BE2C (cell line): ENCODE data around the gene CCDC40.
"Not testable (repeated sequence)": the region's sequence is repeated elsewhere in the genome, so short reads cannot be mapped to it uniquely, and the experiment has no call there.

Source experiments
- DNase-seq: peaks from one replicate; pipeline ENCODE4 v3.0.0-alpha.2; 2020
- H3K27me3 ChIP-seq: fragments of 250-450 bp; sonication (Bioruptor Pico); 2 replicates; pipeline ENCODE4 v1.5.1; 2020; ENCODE audit warnings: mild to moderate bottlenecking
- H3K36me3 ChIP-seq: fragments of 250-450 bp; sonication (Bioruptor Pico); 2 replicates; pipeline ENCODE4 v1.5.1; 2020; ENCODE audit warnings: mild to moderate bottlenecking
- H3K4me1 ChIP-seq: fragments of 250-450 bp; sonication (Bioruptor Pico); 2 replicates; pipeline ENCODE4 v1.5.1; 2020
- H3K4me3 ChIP-seq: 2 replicates; pipeline ENCODE4 v1.5.1; 2011; ENCODE audit warnings: low read depth, low read length
- H3K9me3 ChIP-seq: fragments of 250-450 bp; sonication (Bioruptor Pico); 2 replicates; pipeline ENCODE4 v1.5.1; 2020
- CTCF ChIP-seq: IDR thresholded peaks from 2 replicates; pipeline ENCODE4 v1.5.1; 2012; ENCODE audit warnings: mild to moderate bottlenecking, low read depth, low read length

CCDC40 gene

GRCh38 chr17:79993390-79994227, 42.8 kb upstream of the CCDC40 start:
- Histone ChIP-seq H3K36me3 (no peaks in the 10 kb centered on the region), H3K4me3 (peak overlapping the region; percentile 33), H3K4me1 (peaks cover 35% of the 10 kb centered on the region), H3K27me3 (no peaks in the 10 kb centered on the region), H3K9me3 (no peaks in the 10 kb centered on the region)
- DNase-seq = peak; percentile 80
- TF ChIP-seq CTCF = no peak

DNA sequence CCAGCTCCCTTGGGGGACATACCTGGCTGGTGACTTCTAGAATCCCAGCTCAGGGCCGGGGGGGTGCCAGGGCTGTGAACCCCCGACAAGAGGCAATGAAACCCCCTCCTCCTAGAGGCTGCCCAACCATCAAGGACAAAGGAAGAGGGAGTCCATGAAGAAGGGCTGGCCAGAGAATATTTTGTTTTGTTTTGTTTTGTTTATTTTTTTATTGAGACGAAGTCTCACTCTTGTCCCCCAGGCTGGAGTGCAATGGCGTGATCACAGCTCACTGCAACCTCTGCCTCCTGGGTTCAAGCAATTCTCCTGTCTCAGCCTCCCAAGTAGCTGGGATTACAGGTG, 42.2 kb upstream of the CCDC40 start:
- H3K4me3 ChIP-seq, H3K9me3 ChIP-seq, H3K27me3 ChIP-seq, DNase-seq, H3K36me3 ChIP-seq: not testable (repeated sequence)
- peaks cover 35% of the 10 kb centered on the region for H3K4me1 ChIP-seq

DNA sequence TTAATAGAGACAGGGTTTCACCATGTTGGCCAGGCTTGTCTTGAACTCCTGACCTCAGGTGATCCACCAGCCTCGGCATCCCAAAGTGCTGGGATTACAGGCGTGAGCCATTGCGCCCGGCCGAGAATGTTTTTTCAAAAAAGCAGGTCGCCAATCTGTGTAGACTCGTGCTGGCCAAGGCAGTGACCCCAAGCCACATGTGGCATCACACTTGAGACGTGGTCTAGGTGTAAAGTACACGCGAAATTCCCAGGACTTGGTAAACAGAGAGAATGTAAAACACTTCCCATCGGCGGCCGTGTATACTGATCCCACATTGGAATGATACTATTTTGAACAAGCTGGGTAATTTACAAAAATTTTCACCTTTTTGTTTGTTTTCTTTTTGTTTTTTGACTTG, 41.8 kb upstream of the CCDC40 start:
- Histone ChIP-seq H3K4me3 (no peak overlapping the region), H3K27me3 (no peaks in the 10 kb centered on the region), H3K9me3 (no peaks in the 10 kb centered on the region), H3K4me1 (peaks cover 35% of the 10 kb centered on the region), H3K36me3 (no peaks in the 10 kb centered on the region)
- DNase-seq = no peak
- no peak for TF ChIP-seq CTCF

DNA sequence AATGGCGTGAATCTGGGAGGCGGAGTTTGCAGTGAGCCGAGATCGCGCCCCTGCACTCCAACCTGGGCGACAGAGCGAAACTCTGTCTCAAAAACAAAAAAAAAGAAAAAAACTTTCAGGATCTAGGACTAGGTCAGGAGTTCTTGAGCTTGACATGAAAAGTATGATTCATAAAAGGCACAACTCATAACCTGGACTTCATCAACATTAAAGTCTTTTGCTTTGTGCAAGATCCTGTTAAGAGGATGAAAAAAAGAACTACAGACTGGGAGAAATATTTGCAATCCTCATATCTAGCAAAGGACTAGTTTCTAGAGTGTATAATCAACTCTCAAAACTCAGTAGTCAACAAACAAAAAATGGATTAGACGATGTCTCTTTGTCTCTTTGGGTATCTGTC, 40.7 kb upstream of the CCDC40 start:
- no peaks in the 10 kb centered on the region; the same call in 1 of the 2 replicates for H3K36me3 ChIP-seq
- no peak for TF ChIP-seq CTCF
- DNase-seq = no peak
- no peaks in the 10 kb centered on the region for H3K9me3 ChIP-seq
- no peak overlapping the region for H3K4me3 ChIP-seq
- H3K4me1 ChIP-seq = peaks cover 29% of the 10 kb centered on the region
- H3K27me3 ChIP-seq = no peaks in the 10 kb centered on the region

DNA sequence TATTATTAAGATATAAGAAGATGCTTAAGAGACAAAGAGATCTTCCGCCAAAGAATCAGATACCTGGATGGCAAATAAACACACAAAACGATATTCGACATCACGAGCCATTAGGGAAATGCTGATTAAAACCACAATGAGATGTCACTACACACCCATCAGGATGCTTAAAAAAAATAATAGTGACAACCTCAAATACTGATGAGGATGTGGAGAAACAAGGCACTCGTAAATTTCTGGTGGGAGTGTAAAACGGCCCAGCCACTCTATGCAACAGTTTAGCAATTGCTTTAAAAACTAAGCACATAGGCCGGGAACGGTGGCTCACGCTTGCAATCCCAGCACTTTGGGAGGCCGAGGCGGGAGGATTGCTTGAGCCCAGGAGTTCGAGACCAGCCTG, 40.2 kb upstream of the CCDC40 start:
- no peak for DNase-seq
- no peaks in the 10 kb centered on the region; the same call in 1 of the 2 replicates for H3K36me3 ChIP-seq
- H3K27me3 ChIP-seq = no peaks in the 10 kb centered on the region
- no peak for TF ChIP-seq CTCF
- H3K9me3 ChIP-seq = no peaks in the 10 kb centered on the region
- H3K4me1 ChIP-seq = peaks cover 23% of the 10 kb centered on the region
- no peak overlapping the region for H3K4me3 ChIP-seq

DNA sequence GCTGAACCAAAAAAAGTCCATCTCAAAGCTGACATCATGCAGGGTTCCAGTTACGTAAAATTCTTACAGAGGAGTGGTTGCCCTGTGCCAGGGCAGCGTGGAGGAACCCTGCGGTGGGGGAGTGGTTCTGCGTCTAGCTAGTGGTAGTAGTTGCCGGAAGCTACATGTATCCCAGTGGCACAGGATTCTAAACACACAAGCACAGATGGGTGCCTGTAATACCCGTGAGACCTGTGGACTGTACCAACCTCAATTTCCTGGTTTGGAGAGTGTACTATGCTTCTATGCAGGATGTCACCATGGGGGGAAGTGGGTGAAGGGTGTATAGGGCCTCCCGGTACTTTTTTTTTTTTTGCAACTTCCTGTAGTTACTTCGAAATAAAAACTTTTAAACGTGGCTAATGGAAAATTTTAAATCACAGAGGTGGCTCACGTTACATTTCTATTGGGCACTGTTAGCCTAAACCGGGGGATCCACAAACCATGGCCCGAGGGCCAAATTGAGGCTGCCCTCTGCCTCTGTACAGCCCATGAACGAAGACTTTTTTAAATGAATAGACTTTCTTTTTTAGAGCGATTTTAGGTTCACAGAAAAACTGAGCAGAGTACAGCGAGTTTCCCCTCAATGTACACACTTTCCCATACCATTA, 39.3 kb upstream of the CCDC40 start:
- no peak for DNase-seq
- Histone ChIP-seq H3K9me3 (no peaks in the 10 kb centered on the region), H3K27me3 (no peaks in the 10 kb centered on the region), H3K36me3 (no peaks in the 10 kb centered on the region; the same call in 1 of the 2 replicates), H3K4me1 (peaks cover 19% of the 10 kb centered on the region), H3K4me3 (no peak overlapping the region)
- no peak for TF ChIP-seq CTCF
